HCT116 (cell line): Measurements from ENCODE around the gene C9orf50. TPM values are rescaled to one million over a fixed set of nuclear protein-coding genes. Genes with fewer than 3 reads are reported as not detected.

Experiments
- ATAC-seq: fragments of 200-7000 bp; cut with Tn5 transposase; 2 replicates; pipeline ENCODE4 v1.9.1; 2020; ENCODE audit warnings: mild to moderate bottlenecking, moderate library complexity
- BruUV-seq: library from RNA; stranded (reverse); fragments of 400-500 nt; replicated peaks from 2 replicates; lab custom pipeline; 2021; lab: Mats Ljungman, UMichigan
- CTCF ChIA-PET: fragments of 300-600 bp; sonication (Branson Sonifier 250); formaldehyde crosslinking; loops from one replicate; lab custom pipeline; 2021; ENCODE audit warnings: antibody characterized with exemption; lab: Charles Lee
- POLR2A ChIA-PET: fragments of 300-600, 350-600 bp; sonication (Branson Sonifier 250); formaldehyde crosslinking; loops from one replicate; lab custom pipeline; 2021; ENCODE audit warnings: antibody characterized with exemption; lab: Charles Lee
- RAD21 ChIA-PET, 2 experiments: fragments of 300-600 bp; sonication (Branson Sonifier 250); formaldehyde crosslinking; loops; one replicate each; lab custom pipeline; 2023; ENCODE audit warnings: low total read pairs in 2 of 2; ENCODE audit not compliant: uncharacterized antibody in 2 of 2, unreplicated experiment in 2 of 2, low non-redundant PET in 1 of 2; lab: Charles Lee
- DNase-seq: peaks from one replicate; pipeline ENCODE4 v3.0.0-alpha.2; 2010; ENCODE audit warnings: low read depth, low spot score
- H2AFZ ChIP-seq: fragments of 200-600 bp; shearing (Covaris generic), sonication (generic); 2 replicates; pipeline ENCODE4 v1.6.1; 2017; ENCODE audit warnings: low read depth, mixed run types, mixed read lengths, antibody characterized with exemption, low read length; ENCODE audit not compliant: poor library complexity, severe bottlenecking
- H3K27ac ChIP-seq: 2 replicates; pipeline ENCODE4 v1.5.1; 2012; ENCODE audit warnings: low read depth, low read length
- H3K27me3 ChIP-seq: fragments of 200-600 bp; sonication (generic); 2 replicates; pipeline ENCODE4 v1.6.1; 2016; ENCODE audit warnings: mixed run types, low read length, mixed read lengths; ENCODE audit not compliant: insufficient read depth
- H3K36me3 ChIP-seq, 2 experiments: fragments of 200-500 bp in 1 of 2; fragments of 200-600 bp in 1 of 2; sonication (Bioruptor generic) in 1 of 2; sonication (generic) in 1 of 2; 2 replicates each; pipeline versions ENCODE4 v1.5.1 to v1.6.1; 2014 to 2016; ENCODE audit warnings: low read length in 2 of 2, inconsistent platforms in 1 of 2, mixed read lengths in 1 of 2, mixed run types in 1 of 2; ENCODE audit not compliant: insufficient read depth in 2 of 2, control insufficient read depth in 1 of 2
- H3K4me1 ChIP-seq, 2 experiments: fragments of 200-600 bp in 1 of 2; sonication (generic) in 1 of 2; 2 replicates each; pipeline versions ENCODE4 v1.5.1 to v1.6.1; 2012 to 2017; ENCODE audit warnings: low read length in 2 of 2, inconsistent platforms in 1 of 2, mild to moderate bottlenecking in 1 of 2, mixed read lengths in 1 of 2, mixed run types in 1 of 2, moderate library complexity in 1 of 2; ENCODE audit not compliant: insufficient read depth in 2 of 2, control insufficient read depth in 1 of 2
- H3K4me2 ChIP-seq: fragments of 200-600 bp; sonication (generic); 2 replicates; pipeline ENCODE4 v1.6.1; 2017; ENCODE audit warnings: mixed run types, low read length, mixed read lengths
- H3K4me3 ChIP-seq, 2 experiments: fragments of 200-600 bp in 1 of 2; sonication (generic) in 1 of 2; replicated peaks in 1 of 2; 2 replicates each; pipeline ENCODE4 v1.5.1; 2011 to 2016; ENCODE audit warnings: low read length in 2 of 2, control low read depth in 1 of 2, low read depth in 1 of 2, mild to moderate bottlenecking in 1 of 2, mixed read lengths in 1 of 2, mixed run types in 1 of 2
- H3K79me2 ChIP-seq: fragments of 200-600 bp; sonication (generic); 2 replicates; pipeline ENCODE4 v1.6.1; 2017; ENCODE audit warnings: mild to moderate bottlenecking, mixed run types, low read length, moderate library complexity, mixed read lengths; ENCODE audit not compliant: insufficient read depth
- H3K9ac ChIP-seq: fragments of 200-600 bp; sonication (generic); 2 replicates; pipeline ENCODE4 v1.6.1; 2016; ENCODE audit warnings: low read length, mixed read lengths
- H3K9me2 ChIP-seq: fragments of 200-600 bp; sonication (generic), shearing (Covaris generic); 2 replicates; pipeline ENCODE4 v1.6.1; 2017; ENCODE audit warnings: mixed run types, mild to moderate bottlenecking, moderate library complexity; ENCODE audit not compliant: insufficient read depth
- H3K9me3 ChIP-seq, 2 experiments: fragments of 200-500 bp in 1 of 2; fragments of 200-600 bp in 1 of 2; sonication (Bioruptor generic) in 1 of 2; sonication (generic) in 1 of 2; 2 replicates each; pipeline ENCODE4 v1.6.1; 2014 to 2017; ENCODE audit warnings: low read length in 2 of 2, mixed read lengths in 2 of 2, inconsistent platforms in 1 of 2, low read depth in 1 of 2, mild to moderate bottlenecking in 1 of 2, mixed run types in 1 of 2, moderate library complexity in 1 of 2; ENCODE audit not compliant: control insufficient read depth in 1 of 2, insufficient read depth in 1 of 2
- H4K20me1 ChIP-seq: fragments of 200-600 bp; sonication (generic), shearing (Covaris generic); 2 replicates; pipeline ENCODE4 v1.6.1; 2017; ENCODE audit warnings: mixed run types, mild to moderate bottlenecking, moderate library complexity; ENCODE audit not compliant: insufficient read depth
- EZH2phosphoT487 ChIP-seq: fragments of 200-600 bp; IDR thresholded peaks from 2 replicates; pipeline ENCODE4 v1.6.1; 2018; ENCODE audit warnings: antibody characterized with exemption, borderline replicate concordance
- JUND ChIP-seq: IDR thresholded peaks from 2 replicates; pipeline ENCODE4 v1.6.1; 2012
- YY1 ChIP-seq: IDR thresholded peaks from 2 replicates; pipeline ENCODE4 v1.6.1; 2011; ENCODE audit warnings: low read length, low read depth, moderate library complexity, mild to moderate bottlenecking; ENCODE audit not compliant: insufficient replicate concordance; ENCODE audit errors: extremely low read depth
- intact Hi-C: fragments of 100-400 bp; cut with micrococcal nuclease; formaldehyde crosslinking; loops from 2 replicates; pipeline ENCODE4 v1.10.0; 2022
- total RNA-seq: library from RNA; stranded (reverse); gene quantifications from one replicate; pipeline ENCODE4 v1.2.1, GENCODE V29; 2021; ENCODE audit not compliant: unreplicated experiment
- TF ChIP-seq, protein P1 (sequence below), 3 experiments: fragments of 200-600 bp in 1 of 3; sonication (generic) in 1 of 3; IDR thresholded peaks in 2 of 3; conservative IDR thresholded peaks in 1 of 3; 2 replicates each; pipeline ENCODE4 v1.5.1; 2012 to 2017; ENCODE audit warnings: low read depth in 2 of 3, low read length in 2 of 3, antibody characterized with exemption in 1 of 3, borderline replicate concordance in 1 of 3, control low read depth in 1 of 3, mild to moderate bottlenecking in 1 of 3, mixed read lengths in 1 of 3, mixed run types in 1 of 3, moderate library complexity in 1 of 3; ENCODE audit not compliant: insufficient read depth in 1 of 3
- TF ChIP-seq, protein P2 (sequence below): IDR thresholded peaks from 2 replicates; pipeline ENCODE4 v1.6.1; 2011; ENCODE audit warnings: mild to moderate bottlenecking, low read length, moderate library complexity; ENCODE audit not compliant: insufficient replicate concordance; ENCODE audit errors: extremely low read depth

C9orf50 gene
- total RNA-seq, 1 experiment from 2014 or later = not detected

DNA sequence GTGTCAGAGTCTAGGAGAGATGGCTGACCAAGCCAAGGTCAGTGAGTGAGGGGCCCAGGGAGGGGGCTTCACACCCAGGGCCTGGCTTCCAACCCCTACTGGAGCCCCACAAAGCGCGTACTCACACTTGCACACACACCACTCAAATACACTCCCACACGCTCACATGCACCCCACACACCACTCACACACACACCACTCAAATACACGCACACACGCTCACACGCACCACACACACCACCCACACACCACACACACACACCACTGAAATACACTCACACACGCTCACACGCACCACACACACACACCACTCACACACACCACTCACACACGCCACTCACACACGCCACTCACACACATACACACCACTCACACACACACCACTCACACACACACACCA, 26.7 kb upstream of the C9orf50 start (continued):
- TF ChIP-seq, protein P1, sequence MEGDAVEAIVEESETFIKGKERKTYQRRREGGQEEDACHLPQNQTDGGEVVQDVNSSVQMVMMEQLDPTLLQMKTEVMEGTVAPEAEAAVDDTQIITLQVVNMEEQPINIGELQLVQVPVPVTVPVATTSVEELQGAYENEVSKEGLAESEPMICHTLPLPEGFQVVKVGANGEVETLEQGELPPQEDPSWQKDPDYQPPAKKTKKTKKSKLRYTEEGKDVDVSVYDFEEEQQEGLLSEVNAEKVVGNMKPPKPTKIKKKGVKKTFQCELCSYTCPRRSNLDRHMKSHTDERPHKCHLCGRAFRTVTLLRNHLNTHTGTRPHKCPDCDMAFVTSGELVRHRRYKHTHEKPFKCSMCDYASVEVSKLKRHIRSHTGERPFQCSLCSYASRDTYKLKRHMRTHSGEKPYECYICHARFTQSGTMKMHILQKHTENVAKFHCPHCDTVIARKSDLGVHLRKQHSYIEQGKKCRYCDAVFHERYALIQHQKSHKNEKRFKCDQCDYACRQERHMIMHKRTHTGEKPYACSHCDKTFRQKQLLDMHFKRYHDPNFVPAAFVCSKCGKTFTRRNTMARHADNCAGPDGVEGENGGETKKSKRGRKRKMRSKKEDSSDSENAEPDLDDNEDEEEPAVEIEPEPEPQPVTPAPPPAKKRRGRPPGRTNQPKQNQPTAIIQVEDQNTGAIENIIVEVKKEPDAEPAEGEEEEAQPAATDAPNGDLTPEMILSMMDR (IDR thresholded peaks at IDR 0.05 in 2 of 3, conservative IDR thresholded peaks at IDR 0.05 in 1 of 3; ENCODE audit: borderline replicate concordance in 1 of 3, insufficient read depth in 1 of 3, low read depth in 2 of 3, low read length in 2 of 3) = no peak
- TF ChIP-seq, all 23 proteins: peak for 0

DNA sequence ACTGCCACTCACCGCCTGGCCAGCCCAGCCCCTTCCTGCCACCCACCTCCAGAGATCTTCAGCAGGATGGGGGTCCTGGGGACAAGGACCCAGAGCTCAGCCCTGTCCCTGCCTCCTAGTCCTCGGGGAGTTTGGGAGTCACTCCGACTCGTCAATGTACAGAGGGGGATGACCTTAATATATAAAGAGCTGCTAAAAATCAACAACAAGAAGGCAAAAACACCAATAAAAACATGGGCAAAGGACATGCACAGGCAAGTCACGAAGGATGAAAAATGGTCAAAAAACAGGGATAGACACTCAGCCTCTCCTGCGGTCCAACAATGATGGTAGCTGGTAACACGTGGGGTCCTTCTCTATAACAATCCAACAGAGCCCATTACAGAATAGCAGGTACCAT, 25.8 kb upstream of the C9orf50 start:
- Histone ChIP-seq H3K9me2 (no peaks in the 10 kb centered on the region), H3K4me2 (no peak overlapping the region), H3K36me3 (no peaks in the 10 kb centered on the region), H3K4me1 (peaks cover 0 to 7% of the 10 kb centered on the region in 2 experiments; a peak in 2 of 4 replicates), H4K20me1 (no peaks in the 10 kb centered on the region), H3K4me3 (no peak overlapping the region), H2AFZ (no peak overlapping the region), H3K79me2 (peaks cover 3% of the 10 kb centered on the region), H3K9me3 (no peaks in the 10 kb centered on the region), H3K27me3 (no peaks in the 10 kb centered on the region), H3K9ac (no peak overlapping the region), H3K27ac (no peak overlapping the region)
- CTCF ChIA-PET = no interaction called here
- POLR2A ChIA-PET = no interaction called here
- TF ChIP-seq JUND = no peak
- TF ChIP-seq, protein P2, sequence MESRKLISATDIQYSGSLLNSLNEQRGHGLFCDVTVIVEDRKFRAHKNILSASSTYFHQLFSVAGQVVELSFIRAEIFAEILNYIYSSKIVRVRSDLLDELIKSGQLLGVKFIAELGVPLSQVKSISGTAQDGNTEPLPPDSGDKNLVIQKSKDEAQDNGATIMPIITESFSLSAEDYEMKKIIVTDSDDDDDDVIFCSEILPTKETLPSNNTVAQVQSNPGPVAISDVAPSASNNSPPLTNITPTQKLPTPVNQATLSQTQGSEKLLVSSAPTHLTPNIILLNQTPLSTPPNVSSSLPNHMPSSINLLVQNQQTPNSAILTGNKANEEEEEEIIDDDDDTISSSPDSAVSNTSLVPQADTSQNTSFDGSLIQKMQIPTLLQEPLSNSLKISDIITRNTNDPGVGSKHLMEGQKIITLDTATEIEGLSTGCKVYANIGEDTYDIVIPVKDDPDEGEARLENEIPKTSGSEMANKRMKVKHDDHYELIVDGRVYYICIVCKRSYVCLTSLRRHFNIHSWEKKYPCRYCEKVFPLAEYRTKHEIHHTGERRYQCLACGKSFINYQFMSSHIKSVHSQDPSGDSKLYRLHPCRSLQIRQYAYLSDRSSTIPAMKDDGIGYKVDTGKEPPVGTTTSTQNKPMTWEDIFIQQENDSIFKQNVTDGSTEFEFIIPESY = no peak
- no peak for TF ChIP-seq EZH2phosphoT487
- TF ChIP-seq YY1 = no peak
- no peak for DNase-seq
- RAD21 ChIA-PET = no interaction called here
- intact Hi-C loops = no loop called here
- BruUV-seq = no TSS peak
- ATAC-seq = no peak
